HS-27A (cell line): Measurements from ENCODE around the gene TEPSIN.

ENCODE experiments used
- DNase-seq: peaks from one replicate; pipeline ENCODE4 v3.0.0-alpha.2; 2012; ENCODE audit warnings: low read depth, missing footprints

The TEPSIN gene

GRCh38 chr17:81267390-81268067 lies 28.7 kb upstream of the TEPSIN start:
- no peak for DNase-seq

- no peak for DNase-seq
Observed at GRCh38 chr17:81265576-81265975, 26.7 kb upstream of the TEPSIN start.

- no peak for DNase-seq
Observed at GRCh38 chr17:81264640-81265039, 25.8 kb upstream of the TEPSIN start.

DNA sequence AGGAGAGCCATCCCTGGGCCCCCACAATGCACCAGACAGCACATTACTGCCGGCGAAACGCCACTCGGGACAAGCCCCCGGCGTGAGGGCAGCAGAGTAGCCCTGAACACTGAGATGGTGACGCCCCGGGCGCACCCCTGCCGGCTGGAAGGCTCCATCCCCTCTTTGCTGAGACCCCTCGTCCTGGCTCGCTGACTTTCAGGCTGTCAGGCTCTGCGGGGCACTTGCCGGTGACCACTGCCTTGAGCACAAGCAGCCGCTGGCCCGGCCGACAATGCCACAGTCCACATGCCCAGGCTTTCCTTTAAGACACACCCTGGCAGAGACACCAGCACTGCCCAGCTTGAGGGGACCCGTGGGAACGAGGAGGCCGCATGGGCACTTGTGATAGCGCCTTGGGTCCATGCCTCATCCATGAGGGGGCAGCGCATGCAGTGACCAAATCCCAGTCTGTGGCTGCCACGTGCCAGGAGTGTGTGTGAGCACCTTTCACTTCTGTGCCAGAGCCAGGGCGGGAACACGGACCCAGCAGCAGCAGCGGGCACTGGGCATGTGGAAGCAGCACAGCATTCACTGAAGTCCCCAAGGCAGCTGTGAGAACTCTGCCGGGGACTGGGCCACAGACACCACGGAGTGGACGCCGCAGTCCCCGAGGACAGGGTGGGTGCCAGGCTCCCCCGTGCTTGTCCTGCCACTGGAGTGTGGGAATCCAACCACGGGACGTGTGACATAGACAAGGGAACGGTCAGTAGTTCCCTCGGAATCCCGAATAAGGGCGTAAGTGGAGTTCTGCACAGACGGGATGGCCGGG lies 24.7 kb upstream of the TEPSIN start:
- DNase-seq: no peak

GRCh38 chr17:81261582-81262336 lies 22.9 kb upstream of the TEPSIN start:
- no peak for DNase-seq

DNA sequence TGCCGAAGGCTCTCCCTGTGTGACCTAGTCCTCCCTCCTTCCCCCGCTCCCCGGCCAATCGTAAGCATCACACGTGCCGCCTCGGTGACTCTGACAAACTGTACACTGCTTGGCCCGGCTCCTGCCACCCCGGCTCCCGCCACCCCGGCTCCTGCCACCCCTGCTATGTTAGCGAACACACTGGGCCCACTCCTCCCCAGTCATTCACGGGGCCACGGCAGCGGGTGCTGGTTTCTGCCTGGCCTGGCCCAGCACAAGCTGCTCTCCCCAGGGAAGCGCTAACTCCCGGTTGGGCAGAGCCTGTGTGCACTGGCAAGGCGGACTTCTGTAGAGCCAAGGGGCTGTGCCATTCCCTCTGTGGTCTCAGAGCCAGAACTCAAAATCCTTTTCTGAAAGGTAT lies 22.2 kb upstream of the TEPSIN start:
- DNase-seq: no peak

DNA sequence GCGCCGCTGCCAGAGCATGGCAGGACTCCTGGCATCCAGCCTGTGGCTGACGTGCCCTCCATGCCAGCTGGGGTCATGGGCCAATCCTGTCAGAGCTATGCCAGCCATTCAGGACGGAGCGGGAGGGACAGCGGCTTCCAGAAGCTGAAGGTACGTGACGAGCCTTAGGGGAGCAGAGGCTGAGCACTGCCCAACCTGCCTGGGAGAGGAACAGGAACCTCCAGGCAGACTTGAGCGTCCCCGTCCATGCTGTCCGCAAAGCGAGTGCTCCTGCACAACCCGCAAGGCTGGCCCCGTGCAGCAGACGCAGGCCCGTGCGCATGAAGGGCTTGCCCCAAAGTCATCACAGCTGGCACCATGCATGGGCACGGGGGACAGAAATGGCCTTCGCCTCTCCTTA lies 21.8 kb upstream of the TEPSIN start:
- no peak for DNase-seq

DNA sequence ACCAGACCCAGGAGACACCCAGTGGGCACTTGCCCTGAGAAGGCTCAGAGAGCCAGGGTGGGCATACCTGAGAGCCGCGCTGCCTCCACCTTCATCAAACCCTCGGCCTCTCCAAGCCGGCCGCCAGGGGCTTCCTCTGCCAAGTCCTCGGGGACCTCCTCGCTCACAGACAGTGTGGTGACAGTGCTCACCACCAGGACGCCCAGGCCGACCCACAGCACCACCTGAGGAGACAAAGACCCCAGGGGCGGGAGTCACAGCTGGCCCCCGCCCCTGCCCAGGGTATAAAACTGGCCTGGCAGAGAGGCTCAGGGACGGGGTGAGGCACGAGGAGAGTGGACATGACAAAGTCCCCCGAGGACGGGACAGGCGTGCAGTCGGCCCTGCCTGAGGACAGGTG lies 21.3 kb upstream of the TEPSIN start:
- DNase-seq: no peak

- no peak for DNase-seq
Observed at GRCh38 chr17:81259058-81259605, 20.3 kb upstream of the TEPSIN start.

DNA sequence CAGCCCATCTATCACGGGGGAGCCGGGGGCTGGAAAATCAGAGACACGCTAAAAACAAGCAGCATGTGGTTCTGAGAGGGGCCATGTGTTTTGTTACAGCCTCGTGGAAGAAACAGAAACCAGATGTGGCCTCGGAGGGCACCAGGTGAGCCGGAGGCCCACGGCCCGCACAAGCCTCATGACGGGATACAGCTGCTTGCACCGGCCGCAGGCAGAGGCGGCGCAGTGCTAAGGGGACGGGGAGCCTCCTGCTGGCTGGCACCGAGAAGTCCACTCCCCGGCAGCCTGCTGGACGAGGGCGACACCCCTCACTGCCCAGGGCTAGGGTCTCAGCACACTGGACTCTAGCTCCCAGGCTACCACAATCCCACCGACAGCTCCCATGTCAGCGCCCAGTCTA lies 19.4 kb upstream of the TEPSIN start:
- no peak for DNase-seq

- no peak for DNase-seq
Observed at GRCh38 chr17:81257533-81257932, 18.7 kb upstream of the TEPSIN start.

GRCh38 chr17:81256616-81257015 lies 17.8 kb upstream of the TEPSIN start:
- DNase-seq: no peak

DNA sequence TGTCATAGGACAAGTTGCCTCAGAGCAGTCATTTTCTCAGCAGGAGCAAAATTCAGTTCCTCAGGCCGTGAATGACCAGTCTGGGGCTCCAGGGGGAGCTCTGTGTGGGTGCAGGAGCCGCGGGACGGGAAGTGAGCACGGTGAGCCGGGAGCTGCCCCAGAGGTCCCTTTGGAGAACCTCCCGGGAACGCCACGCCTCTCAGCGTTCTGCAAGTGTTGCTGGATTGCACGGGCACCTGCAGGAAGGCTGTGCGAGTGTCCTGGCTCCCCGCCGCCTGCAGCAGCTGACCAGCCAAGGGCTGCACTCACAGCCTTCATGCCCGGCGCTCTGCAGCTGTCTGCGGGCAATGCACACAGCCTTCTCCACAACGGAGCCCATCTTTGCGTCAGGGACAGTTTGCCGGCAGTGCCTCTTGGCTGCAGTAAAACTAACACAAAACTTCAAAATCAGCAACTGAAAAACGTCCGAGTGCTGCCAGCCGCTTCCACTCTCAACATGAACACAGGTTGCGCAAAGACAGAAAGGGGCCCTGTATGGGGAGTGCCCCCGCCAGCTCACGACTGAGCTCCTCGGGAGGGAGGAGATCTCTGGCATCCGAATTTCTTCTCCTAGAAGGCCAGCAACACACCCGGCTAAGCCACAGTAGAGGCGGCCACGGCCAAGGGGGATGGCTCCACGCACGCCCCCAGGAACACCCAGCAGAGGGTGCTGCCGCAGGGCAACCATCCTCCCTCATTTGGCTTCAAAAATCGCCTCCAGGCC lies 16.3 kb upstream of the TEPSIN start:
- DNase-seq: no peak

GRCh38 chr17:81253358-81254131 lies 14.7 kb upstream of the TEPSIN start:
- DNase-seq: no peak

GRCh38 chr17:81252987-81253329 lies 14.1 kb upstream of the TEPSIN start:
- DNase-seq: no peak

DNA sequence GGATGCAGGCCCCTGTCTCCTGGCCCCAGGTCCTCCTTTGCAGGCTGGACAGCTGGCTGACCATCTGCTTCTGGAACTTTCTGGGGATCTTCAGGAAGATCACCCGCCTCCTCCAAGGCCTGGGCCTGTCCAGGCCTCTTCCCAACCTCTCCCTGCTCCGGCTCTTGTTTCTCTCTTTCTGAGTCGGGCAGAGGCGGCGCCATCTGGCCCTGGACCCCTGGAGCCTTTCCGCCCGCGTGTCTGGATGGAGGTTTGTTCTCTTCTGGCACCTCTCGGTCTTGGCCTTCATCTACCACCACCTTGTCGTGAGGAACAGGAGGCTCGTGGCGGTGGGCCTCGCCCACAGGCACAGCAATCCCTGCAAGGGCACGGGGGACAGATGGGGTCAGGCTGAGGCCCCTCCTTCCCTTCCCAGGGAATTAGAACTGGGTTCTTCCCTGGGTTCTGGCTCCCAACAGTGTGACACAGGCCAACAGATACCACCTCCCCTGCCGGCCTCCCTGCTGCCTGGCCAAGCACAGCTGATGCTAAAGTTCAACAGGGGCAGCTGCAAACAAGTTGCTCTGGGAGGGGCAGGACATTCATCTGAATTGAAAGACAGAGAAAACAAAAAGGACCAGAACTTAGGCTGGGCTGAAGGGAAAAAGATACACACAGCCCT lies 13.6 kb upstream of the TEPSIN start:
- DNase-seq: no peak

DNA sequence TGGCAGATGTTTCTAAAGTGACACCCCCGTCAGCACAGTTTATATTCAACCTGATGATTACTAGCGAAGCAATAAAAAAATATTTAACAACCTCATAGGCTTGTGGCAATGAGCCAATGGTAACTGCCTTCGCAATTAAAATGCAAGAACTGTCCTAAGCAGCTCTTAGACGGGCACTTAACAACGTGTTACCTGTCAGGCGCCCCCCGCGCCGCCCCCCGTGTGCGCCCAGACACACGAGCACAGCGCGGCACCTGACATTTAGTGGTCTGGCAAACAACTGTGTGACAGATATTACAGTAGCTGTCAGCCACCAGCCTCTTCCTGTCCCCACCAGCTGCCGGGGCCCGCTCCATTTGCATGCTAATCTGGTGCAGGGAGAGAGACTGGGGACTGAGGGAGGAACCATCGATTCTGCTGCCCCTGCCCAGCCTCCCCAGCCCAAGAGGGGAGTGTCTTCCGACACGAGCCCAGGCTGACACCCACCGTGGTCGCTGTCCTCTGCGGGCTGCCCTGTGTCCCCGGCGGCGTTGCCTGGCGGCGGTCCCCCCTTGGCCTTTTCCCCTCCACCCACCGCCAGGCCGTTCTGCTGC lies 12.9 kb upstream of the TEPSIN start:
- no peak for DNase-seq

GRCh38 chr17:81251094-81251708 lies 12.3 kb upstream of the TEPSIN start:
- no peak for DNase-seq

GRCh38 chr17:81250286-81251093 lies 11.6 kb upstream of the TEPSIN start:
- DNase-seq: no peak
